Transverse colon (tissue), 1 donor: ENCODE measurements around the gene NOLC1.

Experiments used
- EP300 ChIP-seq: sonication (generic); formaldehyde crosslinking; IDR thresholded peaks from one replicate; pipeline ENCODE4 v1.6.1; 2017; ENCODE audit warnings: antibody characterized with exemption, low read depth
- POLR2A ChIP-seq: fragments of 450-650 bp; IDR thresholded peaks from one replicate; pipeline ENCODE4 v1.6.1; 2016; ENCODE audit warnings: antibody characterized with exemption, mild to moderate bottlenecking, moderate library complexity

- no peak for TF ChIP-seq POLR2A
- TF ChIP-seq EP300 = no peak
These were observed 11.2 kb upstream of the NOLC1 start for GRCh38 chr10:102140913-102141540.
